AG04449 (cell line): ENCODE data around the gene CCDC146.
"Not testable (repeated sequence)": the region's sequence is repeated elsewhere in the genome, so short reads cannot be mapped to it uniquely, and the experiment has no call there.

Source experiments
- CTCF ChIA-PET: fragments of 350-600 bp; formaldehyde crosslinking; extraction: SDS; loops from one replicate; lab custom pipeline; 2021; ENCODE audit warnings: antibody characterized with exemption; lab: Yijun Ruan, JAX
- POLR2A ChIA-PET: fragments of 400-600, 350-600 bp; formaldehyde crosslinking; extraction: SDS; loops from one replicate; lab custom pipeline; 2020; ENCODE audit warnings: antibody characterized with exemption, inconsistent platforms; lab: Yijun Ruan, JAX
- DNase-seq: peaks from one replicate; pipeline ENCODE4 v3.0.0-alpha.2; 2010; ENCODE audit warnings: low read depth, low spot score
- H3K4me3 ChIP-seq: 2 replicates; pipeline ENCODE4 v1.5.1; 2011; ENCODE audit warnings: low read depth, mild to moderate bottlenecking, control low read depth, low read length

CCDC146 gene, protein sequence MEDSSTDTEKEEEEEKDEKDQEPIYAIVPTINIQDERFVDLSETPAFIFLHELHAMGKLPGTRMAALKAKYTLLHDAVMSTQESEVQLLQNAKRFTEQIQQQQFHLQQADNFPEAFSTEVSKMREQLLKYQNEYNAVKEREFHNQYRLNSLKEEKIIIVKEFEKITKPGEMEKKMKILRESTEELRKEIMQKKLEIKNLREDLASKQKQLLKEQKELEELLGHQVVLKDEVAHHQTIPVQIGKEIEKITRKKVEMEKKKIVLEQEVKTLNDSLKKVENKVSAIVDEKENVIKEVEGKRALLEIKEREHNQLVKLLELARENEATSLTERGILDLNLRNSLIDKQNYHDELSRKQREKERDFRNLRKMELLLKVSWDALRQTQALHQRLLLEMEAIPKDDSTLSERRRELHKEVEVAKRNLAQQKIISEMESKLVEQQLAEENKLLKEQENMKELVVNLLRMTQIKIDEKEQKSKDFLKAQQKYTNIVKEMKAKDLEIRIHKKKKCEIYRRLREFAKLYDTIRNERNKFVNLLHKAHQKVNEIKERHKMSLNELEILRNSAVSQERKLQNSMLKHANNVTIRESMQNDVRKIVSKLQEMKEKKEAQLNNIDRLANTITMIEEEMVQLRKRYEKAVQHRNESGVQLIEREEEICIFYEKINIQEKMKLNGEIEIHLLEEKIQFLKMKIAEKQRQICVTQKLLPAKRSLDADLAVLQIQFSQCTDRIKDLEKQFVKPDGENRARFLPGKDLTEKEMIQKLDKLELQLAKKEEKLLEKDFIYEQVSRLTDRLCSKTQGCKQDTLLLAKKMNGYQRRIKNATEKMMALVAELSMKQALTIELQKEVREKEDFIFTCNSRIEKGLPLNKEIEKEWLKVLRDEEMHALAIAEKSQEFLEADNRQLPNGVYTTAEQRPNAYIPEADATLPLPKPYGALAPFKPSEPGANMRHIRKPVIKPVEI

DNA sequence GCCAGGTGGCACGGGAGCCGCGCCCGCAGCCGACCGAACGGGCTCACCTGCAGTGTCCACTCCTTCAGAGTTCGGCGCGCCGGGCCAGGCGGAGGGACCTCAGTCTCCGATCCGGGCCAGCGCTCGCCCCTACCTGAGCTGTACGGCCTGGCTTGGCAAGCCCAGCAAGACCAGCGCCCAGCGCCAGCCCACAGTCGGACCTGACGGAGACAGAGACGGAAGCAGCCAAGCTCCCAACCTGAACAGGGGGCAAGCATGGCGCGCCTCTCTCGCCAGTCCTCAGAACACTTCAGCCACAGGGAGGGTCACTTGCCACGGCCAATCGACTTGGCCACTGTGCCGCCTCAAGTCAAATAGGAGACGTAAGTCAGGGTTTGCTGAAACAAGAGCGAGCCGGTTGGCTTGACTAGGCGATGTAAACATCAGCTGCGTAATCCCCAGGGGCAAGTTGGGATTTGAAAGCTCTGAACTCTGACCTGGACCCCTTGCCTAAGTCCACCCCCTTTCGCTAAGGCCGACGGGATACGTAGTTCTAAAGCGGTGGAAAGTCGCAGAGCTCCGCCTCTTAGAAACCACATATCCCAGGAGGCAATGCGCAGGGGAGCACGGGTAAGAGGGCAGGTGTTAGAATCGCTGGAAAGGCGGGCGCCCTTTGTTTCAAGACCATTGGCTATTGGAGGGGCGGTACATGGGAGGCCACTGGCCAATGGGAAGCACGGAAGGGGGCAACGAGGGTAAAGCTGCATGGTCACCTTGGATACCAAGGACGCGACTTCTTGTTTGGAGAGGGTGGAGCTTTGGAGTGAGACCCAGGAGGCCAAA is at the start of gene CCDC146:
Gene CCDC146, plus strand, starts transcription at position 756 of the 822 bp plus-strand sequence. CDS start 45,054 bp downstream, outside the sequence.
- ChIA-PET POLR2A (interaction anchor here (0.6 to 0.7 kb wide), 2 partner anchors 125 to 153 kb away, joined by 3 to 4 read pairs; no protein-coding TSS in a partner anchor), CTCF (interaction anchor here (0.6 to 1.5 kb wide), 4 partner anchors 126 to 214 kb away, joined by 3 to 16 read pairs (median 8); no protein-coding TSS in a partner anchor)
- H3K4me3 ChIP-seq, result peak within 1 kb of the TSS; percentile 71

DNA sequence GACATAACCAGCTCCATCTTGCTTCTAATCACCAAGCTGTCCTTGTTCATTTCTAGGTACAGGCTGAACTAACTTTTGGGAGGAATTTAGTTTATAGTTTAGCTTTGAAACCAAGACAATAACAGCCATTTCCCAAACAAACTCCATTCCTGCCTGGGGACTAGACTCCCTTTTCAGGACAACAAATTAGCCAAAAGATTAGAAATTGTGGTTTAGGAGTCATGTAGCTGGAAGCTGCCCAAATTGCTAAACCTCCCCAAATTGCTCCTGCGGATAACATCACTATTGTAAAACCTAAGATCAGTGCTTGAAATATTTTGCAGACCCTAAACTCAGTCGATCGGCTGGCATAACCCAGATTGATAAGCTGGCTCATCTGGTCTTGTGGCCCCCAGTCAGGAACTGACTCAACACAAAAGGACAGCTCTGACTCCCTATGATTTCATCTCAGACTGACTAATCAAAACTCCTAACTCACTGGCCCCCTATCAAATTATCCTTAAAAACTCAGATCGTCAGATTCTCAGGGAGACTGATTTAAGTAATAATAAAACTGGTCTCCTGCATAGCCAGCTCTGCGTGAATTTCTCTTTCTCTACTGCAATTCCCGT is 47.5 kb upstream of the CCDC146 start:
- POLR2A ChIA-PET, H3K4me3 ChIP-seq, DNase-seq, CTCF ChIA-PET: not testable (repeated sequence)

More for the DNA sequence above, at the start of gene CCDC146:
- peak; percentile 89 for DNase-seq

DNA sequence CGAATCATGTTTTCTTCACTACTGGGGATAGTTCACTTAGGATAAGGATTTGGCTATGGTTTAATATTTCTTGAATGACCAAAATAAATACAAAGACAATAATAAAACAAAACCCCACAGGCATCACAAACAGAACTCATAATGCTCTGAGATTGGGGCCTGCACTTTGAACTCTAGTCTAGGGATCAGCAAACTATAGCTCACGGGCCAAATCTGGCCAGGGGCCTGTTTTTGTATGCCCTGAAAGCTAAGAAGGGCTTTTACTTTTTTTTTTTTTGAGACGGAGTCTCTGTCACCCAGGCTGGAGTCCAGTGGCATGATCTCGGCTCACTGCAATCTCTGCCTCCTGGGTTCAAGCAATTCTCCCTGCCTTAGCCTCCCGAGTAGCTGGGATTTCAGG is 45.4 kb upstream of the CCDC146 start:
- POLR2A ChIA-PET, CTCF ChIA-PET, DNase-seq, H3K4me3 ChIP-seq: not testable (repeated sequence)

DNA sequence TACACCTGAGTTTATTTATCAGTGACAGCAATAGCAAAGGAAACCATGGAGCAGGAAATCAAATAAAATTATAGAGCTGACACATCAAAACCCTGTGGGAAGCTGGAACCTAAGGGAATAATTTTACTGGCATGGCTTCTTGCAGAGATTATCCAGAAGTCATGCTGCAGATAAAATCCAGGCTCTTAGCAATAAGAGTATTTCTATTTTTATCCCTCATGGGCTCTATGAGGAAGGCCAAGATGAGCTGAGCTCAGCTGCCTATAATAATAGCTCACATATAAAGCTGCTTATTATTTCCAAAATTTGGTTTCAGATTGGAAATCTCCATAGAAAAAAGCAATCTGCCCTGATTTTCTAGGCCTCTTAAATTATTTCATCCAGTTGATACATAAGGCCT is 43.3 kb upstream of the CCDC146 start:
- CTCF ChIA-PET, POLR2A ChIA-PET, H3K4me3 ChIP-seq, DNase-seq: not testable (repeated sequence)

DNA sequence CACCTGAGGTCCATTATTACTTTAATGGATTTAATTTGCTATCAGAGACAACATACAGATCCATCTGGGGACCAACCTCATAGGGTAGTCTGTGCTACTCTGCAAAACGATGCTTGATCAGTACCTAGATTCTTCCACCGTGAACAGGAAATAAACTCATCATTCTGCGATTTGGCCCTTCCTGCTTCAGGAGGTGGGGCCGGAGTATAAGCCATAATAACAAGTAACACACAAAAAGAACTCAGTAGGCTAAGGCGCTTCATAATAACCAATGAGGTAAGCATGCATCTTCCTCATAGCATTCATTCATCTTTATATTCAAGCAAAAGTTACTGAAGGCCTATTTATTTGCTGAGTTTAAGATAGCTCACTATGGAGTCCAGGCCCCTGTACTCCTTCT is 42.8 kb upstream of the CCDC146 start:
- H3K4me3 ChIP-seq, DNase-seq, CTCF ChIA-PET, POLR2A ChIA-PET: not testable (repeated sequence)

DNA sequence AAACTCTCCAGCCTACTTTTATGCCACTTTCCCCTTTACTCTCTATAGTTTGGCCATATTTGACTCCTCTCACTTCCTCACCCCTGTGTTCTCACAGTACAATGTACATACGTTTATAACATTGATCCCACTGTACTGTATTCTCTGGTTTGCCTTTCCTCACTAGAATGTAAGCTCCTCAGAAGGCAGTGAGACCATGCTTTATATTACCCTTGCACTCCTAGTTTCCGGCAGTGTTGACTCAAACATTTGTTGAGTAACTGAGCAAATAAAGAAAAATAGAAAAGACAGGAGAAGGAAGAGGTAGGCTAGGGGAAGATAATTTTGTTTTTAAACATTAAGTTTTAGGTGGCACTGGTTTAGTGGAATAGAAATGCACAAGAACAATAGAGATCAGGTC is 42.2 kb upstream of the CCDC146 start:
- POLR2A ChIA-PET, CTCF ChIA-PET, H3K4me3 ChIP-seq: not testable (repeated sequence)

DNA sequence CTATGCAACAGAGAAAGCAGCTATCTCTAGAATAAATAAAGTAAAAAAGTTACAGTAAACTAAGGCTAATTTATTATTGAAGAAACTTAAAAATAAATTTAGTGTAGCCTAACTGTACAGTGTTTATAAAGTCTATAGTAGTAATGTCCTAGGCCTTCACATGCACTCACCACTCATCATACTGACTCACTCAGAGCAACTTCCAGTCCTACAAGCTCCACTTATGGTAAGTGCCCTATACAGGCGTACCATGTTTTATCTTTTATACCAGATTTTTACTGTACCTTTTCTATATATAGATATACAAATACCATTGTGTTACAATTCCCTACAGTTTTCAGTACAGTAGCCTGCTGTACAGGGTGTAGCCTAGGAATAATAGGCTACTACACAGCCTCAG is 40.2 kb upstream of the CCDC146 start:
- H3K4me3 ChIP-seq, DNase-seq, POLR2A ChIA-PET, CTCF ChIA-PET: not testable (repeated sequence)

More for the DNA sequence above, 42.2 kb upstream of the CCDC146 start:
- DNase-seq, result not testable (repeated sequence)

DNA sequence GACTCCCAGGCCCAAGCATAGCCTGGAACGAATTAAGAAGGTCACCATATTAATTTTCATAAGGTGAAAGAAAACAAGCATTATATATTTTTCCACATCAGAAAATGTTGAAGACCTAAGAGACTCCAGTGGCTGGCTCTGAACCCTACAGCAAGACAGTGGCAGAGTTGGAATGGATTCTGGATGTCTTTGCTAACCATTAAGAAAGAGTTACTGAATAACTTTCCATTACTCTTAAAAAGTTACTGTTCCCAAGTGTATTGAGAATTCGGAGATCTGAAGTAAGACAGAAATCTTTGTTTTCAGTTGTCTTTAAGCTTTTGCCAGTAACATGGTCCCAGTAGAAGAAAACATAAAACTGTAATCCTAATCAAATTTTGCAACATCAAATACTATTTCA is 30.1 kb upstream of the CCDC146 start:
- POLR2A ChIA-PET, CTCF ChIA-PET, DNase-seq, H3K4me3 ChIP-seq: not testable (repeated sequence)

DNA sequence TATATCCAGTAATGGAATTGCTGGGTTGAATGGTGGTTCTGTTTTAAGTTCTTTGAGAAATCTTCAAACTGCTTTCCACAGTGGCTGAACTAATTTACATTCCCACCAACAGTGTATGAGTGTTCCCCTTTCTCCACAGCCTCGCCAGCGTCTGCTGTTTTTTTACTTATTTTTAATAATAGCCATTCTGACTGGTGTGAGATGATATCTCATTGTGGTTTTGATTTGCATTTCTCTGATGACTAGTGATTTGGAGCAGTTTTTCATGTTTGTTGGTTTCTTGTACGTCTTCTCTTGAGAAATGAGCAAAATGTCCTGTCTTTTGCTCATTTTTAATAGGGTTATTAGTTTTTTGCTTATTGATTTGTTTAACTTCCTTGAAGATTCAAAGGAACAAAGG is 21.9 kb upstream of the CCDC146 start:
- CTCF ChIA-PET, POLR2A ChIA-PET, DNase-seq, H3K4me3 ChIP-seq: not testable (repeated sequence)

DNA sequence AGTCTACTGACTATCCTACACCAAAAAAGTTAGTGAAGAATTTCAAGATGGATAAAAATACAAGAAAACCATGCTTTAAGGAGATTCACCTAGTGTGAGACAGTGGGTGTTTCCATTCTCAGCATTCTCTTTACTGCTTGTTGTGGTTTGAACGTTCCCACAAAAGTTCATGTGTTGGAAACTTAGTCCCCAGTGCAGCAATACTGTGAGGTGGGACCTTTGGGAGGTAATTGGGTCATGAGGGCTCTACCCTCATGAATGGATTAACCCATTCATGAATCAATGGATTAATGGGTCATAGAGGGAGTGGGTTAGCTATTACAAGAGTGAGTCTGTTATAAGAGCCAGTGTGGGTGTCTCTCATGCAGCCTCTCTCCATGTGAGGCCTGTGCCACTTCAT is 21.2 kb upstream of the CCDC146 start:
- DNase-seq, POLR2A ChIA-PET, H3K4me3 ChIP-seq, CTCF ChIA-PET: not testable (repeated sequence)

DNA sequence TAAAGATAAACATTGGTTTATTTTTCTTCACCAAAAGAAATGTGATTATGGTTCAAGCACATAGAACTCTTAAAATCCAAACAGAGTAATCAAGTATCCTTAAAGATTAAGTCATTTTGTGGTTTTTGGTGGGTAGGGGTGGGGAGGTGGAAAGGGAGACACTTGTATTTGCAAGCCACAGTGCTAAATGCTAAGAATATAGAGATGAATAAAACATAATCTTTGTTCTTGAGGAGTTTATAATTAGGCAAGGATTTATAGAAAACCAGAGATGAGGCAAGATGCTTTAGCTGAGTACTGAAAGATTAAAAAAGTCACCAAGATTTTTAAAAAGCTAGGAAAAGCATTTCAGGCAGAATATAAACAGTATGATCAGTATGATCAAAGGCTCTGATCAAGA is 19.7 kb upstream of the CCDC146 start:
- CTCF ChIA-PET, H3K4me3 ChIP-seq, POLR2A ChIA-PET, DNase-seq: not testable (repeated sequence)

DNA sequence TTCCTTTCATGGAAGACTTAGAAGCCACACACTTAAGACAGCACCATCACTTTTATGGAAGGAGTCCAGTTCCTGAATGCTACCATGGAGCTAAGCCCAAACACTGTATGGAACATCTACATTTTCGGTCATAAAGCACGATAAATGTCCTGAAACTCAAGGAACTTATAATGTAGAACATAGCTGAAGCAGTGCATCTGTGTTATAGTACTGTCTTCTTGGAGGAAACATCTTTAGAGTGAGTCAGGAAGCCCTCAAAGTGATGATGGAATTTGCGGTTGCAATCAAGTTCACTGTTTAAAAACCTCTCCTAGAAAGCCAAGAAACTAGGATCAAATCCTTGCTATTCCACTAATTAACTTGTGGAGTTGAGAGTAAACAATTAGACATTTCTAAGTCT is 16.5 kb upstream of the CCDC146 start:
- POLR2A ChIA-PET, H3K4me3 ChIP-seq, CTCF ChIA-PET: not testable (repeated sequence)
- DNase-seq, result peak; percentile 4

DNA sequence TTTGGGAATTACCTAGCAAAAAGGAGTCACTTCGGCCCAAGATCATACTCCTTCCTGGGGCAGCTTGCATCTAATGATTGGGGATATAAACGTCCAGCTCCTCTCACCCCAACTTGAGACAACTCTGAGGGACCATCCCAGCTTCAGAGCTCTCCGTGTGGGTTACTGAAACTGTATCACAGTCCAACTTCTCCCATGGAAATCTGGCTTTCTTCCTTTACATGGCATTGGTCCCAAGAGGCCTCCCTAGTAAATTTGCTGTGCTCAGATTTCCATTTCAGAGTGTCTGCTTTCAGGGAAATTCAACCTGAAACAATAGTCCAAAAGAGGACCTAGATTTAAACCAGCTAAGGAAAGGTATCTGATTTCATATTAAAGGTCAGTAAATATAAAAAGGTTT is 14.8 kb upstream of the CCDC146 start:
- POLR2A ChIA-PET, CTCF ChIA-PET, H3K4me3 ChIP-seq, DNase-seq: not testable (repeated sequence)

DNA sequence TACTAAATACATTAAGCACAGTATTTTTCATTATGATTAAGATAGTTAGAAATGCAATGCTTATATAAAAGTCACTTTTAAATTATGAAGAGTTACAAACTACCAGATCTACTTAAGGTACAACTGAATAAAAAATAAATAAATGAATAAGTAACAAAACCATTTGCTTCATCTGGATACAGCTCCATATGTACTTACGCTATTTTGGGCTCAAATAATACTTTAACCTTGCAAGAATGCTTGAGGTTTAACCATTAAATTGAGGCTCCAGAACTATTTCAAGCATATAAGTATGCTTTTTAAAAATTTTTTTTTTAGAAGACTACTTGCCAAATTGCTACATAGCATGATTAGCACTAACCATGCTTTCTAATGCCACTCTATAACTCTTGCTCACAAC is 14.1 kb upstream of the CCDC146 start:
- CTCF ChIA-PET, POLR2A ChIA-PET, H3K4me3 ChIP-seq: not testable (repeated sequence)
- peak; percentile 37 for DNase-seq

DNA sequence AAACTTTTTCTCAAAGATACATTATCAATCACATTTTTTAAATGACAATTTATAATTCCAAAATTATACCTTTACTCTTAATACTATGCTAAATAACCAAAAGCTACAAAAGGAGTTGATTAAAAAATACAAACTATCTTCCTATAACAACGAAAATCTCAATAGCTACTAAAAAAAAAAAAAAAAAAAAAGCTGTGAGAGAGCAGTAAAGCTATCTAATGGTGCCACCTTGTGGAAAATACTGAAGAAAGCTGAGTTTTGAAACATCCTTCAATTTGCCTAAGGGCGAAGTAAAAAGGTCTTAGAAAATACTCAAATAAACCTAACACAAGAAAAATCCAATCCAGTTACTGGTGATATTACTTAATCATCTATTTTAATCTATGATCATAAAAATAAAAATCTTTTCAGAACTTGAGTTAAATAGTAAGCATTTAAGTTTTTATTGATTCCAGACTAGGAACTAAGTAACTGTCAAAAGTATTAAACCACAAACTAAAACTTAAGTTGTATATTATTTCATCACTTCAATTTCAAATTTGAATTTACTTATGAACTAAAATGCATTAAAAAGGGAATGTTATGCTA is 9.6 kb upstream of the CCDC146 start:
- POLR2A ChIA-PET, H3K4me3 ChIP-seq, DNase-seq: not testable (repeated sequence)
- CTCF ChIA-PET, result interaction anchor here (0.7 kb wide), 1 partner anchor 222 kb away, joined by 3 read pairs; no protein-coding TSS in a partner anchor
